ENCODE data around the gene CDCA7L.

CDCA7L gene, protein sequence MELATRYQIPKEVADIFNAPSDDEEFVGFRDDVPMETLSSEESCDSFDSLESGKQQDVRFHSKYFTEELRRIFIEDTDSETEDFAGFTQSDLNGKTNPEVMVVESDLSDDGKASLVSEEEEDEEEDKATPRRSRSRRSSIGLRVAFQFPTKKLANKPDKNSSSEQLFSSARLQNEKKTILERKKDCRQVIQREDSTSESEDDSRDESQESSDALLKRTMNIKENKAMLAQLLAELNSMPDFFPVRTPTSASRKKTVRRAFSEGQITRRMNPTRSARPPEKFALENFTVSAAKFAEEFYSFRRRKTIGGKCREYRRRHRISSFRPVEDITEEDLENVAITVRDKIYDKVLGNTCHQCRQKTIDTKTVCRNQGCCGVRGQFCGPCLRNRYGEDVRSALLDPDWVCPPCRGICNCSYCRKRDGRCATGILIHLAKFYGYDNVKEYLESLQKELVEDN

DNA sequence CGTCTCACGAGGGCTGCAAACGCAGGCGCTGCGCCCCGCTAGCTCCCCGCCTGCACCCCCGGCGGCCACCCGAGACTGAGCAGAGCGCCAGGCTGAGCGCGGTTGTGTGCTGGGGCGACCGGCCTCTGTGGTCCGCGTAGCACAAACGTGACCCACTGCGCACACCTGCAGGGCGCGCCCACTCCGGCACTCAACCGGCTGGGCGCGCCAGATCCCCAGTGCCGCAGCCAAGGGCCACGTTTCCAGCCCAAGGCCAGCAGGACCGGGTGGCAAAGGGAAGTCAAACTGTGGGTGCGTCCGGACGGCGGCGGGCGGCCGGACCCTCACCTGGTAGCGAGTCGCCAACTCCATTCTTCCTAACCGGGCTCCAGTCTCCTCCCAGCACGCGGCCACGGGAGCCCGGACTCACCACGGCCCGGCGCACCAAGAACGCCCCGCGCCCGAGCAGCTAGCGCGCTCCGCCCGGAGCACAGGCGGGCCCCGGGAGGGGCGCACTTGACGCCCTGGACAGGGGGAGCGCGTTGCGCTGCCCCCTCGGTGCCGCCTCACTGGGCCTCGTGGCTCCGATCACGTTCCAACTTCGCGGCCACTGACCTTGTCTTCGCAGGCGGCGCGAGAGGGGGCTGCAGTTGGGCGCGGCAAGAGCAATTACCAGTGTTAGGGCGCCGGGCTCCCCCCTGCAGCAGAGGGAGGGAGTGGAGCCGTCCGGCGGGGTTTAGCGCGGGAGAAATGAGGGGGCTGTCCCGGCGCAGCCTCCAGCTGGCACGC, at the start of gene CDCA7L:
Gene CDCA7L (minus strand): TSS at position 446 of the 768 bp plus-strand sequence. CDS start 95 bp downstream, at position 351.
- DNase-seq (ENCODE audit: low read depth in 2 of 2), result peak; percentile 62 to 64

- no peak for DNase-seq (ENCODE audit: low read depth in 2 of 2)
Observed at GRCh38 chr7:21986096-21986495, 40.4 kb upstream of the CDCA7L start.

DNA sequence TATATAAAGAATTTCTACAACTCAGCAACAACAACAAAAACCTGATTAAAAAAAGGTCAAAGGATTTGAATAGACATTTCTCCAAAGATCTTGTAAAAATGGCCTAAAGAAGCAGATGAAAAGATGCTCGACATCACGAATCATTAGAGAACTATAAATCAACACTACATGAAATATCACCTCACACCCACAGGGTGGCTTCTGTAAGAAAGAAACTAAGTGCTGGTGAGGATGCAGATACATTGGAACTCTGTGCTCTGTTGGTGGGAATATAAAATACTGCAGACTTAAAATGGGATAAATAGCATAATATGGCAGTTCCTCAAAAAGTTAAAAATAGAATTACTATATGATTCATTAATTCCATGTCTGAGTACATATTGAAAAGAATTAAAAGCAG, 38.3 kb upstream of the CDCA7L start:
- DNase-seq (ENCODE audit: low read depth in 2 of 2), result no peak

DNA sequence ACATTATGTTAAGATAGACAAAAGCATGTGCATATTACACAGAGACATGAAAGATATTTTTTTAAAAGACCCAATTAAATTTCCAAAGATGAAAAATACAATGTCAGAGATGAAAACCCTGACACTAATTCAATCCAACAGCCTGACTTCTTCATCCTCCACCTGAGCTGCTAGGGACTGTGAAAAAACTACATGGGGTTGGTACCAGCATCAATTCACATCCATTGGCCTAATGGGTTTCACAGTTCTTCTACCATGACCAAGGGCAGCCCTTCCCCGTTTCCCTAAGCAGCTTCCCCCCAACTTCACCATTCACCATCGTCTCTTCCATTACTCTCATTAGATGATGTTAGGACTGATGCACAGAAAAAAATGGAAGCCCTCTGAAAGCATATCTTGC, 37.4 kb upstream of the CDCA7L start:
- DNase-seq (ENCODE audit: low read depth in 2 of 2), result no peak

- no peak for DNase-seq (ENCODE audit: low read depth in 2 of 2)
Observed at GRCh38 chr7:21981524-21981923, 35.8 kb upstream of the CDCA7L start.

GRCh38 chr7:21980926-21981500, 35.3 kb upstream of the CDCA7L start:
- no peak for DNase-seq (ENCODE audit: low read depth in 2 of 2)

GRCh38 chr7:21972397-21972784, 26.7 kb upstream of the CDCA7L start:
- DNase-seq (ENCODE audit: low read depth in 2 of 2), result no peak

- DNase-seq (ENCODE audit: low read depth in 2 of 2), result no peak
Observed at GRCh38 chr7:21971780-21972396, 26.2 kb upstream of the CDCA7L start.

GRCh38 chr7:21969822-21970221, 24.1 kb upstream of the CDCA7L start:
- DNase-seq (ENCODE audit: low read depth in 2 of 2), result no peak

GRCh38 chr7:21967598-21968003, 21.9 kb upstream of the CDCA7L start:
- DNase-seq (ENCODE audit: low read depth in 2 of 2), result no peak

GRCh38 chr7:21966271-21966670, 20.6 kb upstream of the CDCA7L start:
- no peak for DNase-seq (ENCODE audit: low read depth in 2 of 2)

DNA sequence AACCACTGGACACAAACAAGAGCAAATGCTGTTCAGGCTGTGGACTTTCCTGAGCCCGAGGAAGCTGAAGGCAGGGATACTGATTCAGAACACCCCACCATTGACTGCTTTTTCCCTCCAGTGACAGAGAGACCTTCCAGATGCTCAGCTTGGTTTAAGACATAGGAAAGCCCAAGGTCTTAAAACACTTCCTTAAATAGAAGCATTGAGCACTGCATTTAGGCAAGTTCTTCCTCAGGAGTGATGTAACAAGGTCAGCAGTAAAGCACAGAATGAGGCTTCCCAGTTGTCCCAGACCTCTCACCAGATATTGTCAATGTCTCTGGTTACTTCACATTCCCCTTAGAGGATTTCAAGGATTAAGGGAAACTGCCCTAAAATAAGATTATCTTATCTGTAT, 19.6 kb upstream of the CDCA7L start:
- DNase-seq (ENCODE audit: low read depth in 2 of 2), result no peak

GRCh38 chr7:21962677-21963076, 17.0 kb upstream of the CDCA7L start:
- no peak for DNase-seq (ENCODE audit: low read depth in 2 of 2)

DNA sequence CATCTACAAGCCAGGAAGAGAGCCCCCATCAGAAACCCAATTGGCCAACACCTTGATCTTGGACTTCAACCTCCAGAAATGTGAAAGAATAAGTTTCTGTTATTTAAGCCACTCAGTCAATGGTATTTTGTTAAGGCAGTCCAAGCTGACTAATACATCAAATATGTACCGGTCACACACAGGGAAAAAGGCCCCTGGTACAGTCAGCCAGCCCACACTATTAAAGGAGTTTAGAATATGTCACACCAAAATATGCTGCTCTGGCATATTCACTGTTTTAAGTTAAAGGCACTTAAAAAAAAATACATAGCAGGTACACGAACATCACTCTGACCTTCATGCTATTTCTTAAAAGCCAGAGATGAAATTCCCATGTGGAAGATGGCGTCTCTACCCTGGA, 15.2 kb upstream of the CDCA7L start:
- DNase-seq (ENCODE audit: low read depth in 2 of 2), result no peak

DNA sequence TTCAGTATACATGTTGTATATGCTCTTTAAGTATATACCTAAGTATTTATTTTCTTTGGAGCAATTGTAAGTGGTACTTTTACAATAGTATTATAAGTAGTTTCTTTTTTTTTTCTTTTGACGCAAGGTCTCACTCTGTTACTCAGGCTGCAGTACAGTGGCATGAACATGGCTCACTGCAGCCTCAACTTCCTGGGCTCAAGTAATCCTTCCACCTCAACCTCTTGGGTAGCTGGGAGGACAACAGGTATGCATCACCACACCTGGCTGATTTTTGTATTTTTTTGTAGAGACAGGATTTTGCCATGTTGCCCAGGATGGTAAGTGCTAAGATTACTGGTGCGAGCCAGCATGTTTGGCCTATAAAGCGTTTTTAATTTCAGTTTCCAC, 13.7 kb upstream of the CDCA7L start:
- no peak for DNase-seq (ENCODE audit: low read depth in 2 of 2)

- no peak for DNase-seq (ENCODE audit: low read depth in 2 of 2)
Observed at GRCh38 chr7:21953781-21954180, 8.1 kb upstream of the CDCA7L start.

DNA sequence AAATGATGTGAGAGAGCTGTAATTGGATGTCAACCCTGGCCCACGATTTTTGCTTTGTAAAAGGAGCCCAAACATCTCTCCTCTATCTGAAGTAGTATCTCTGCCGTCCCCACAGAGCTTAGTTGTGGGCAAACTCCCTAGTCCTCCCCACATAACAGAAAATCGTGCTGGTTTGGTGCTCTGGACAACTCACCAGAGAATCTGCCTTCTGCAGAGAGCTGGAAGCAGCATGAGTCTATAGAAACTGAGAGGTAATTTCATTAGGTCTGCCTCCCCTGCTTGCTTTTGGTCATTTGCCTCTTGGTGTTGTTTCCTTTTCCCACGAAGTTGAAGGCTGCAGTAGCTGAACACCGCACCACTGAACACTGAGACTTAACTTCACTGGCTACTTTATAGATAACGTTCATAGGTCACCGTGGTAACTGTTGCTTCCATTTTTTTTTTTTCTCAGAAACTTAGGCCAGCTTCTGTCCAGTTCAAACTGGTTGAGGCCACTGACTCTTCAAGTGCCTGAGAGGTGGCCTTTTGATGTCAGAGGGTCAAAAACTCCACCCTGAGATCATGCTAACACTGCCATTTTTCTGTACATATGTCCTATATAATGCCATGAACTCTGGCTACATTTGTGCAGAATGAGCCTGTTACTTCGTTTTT, 3.3 kb upstream of the CDCA7L start:
- DNase-seq (ENCODE audit: low read depth in 2 of 2), result no peak

GRCh38 chr7:21948364-21948763, 2.7 kb upstream of the CDCA7L start:
- DNase-seq (ENCODE audit: low read depth in 2 of 2), result no peak

GRCh38 chr7:21947946-21948345, 2.2 kb upstream of the CDCA7L start:
- DNase-seq (ENCODE audit: low read depth in 2 of 2), result no peak

- DNase-seq (ENCODE audit: low read depth in 2 of 2), result no peak
Observed at GRCh38 chr7:21947056-21947455, 1.4 kb upstream of the CDCA7L start.

DNA sequence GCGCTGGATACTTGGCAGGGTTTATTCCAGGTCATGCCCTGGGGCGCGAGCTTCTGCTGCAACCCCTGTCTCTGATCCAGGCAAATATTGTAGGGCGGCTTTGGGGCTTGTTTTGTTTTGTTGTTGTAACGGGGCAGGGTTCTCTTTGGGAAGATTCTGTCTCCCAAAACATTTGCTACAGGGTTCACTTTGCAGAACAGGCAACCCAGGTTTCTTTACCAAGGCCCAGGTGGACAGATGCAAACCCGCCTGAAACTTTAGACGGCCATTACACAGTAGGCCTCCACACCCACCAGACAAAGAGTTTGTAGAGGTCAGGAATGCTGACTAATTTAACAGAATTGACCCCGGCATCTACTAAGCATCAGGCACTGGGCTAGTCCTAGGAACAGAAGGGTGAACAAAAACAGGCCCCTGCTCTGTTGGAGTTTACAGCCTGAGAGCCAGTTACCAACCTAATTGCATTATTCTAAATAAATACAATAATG, 567 bp upstream of the CDCA7L start:
- no peak for DNase-seq (ENCODE audit: low read depth in 2 of 2)

Data from stimulated activated CD4-positive, alpha-beta T cell treated with anti-CD3 and anti-CD28 coated beads, Interleukin-15, amount 100 ng/mL, for 48 hours (primary cell).